ACHN (cell line): ENCODE measurements around the gene BLVRB.
"Not testable (repeated sequence)": the region's sequence is repeated elsewhere in the genome, so short reads cannot be mapped to it uniquely, and the experiment has no call there.

Experiments used
- DNase-seq: peaks from one replicate; pipeline ENCODE4 v3.0.0-alpha.2; 2015
- in situ Hi-C: cut with HindIII; loops from 2 replicates; pipeline ENCODE4 v1.10.0; 2017; ENCODE audit warnings: low sequenced_read_pairs, low pct_ligation_motif_present, low pct_unique_long_range_greater_than_20kb

The BLVRB gene

GRCh38 chr19:40432760-40433159, 32.8 kb downstream of the BLVRB start:
- DNase-seq, in situ Hi-C loops: not testable (repeated sequence)

GRCh38 chr19:40431698-40432097, 33.8 kb downstream of the BLVRB start:
- in situ Hi-C loops = no loop called here

GRCh38 chr19:40430242-40430641, 35.3 kb downstream of the BLVRB start:
- in situ Hi-C loops = not testable (repeated sequence)

More at GRCh38 chr19:40431698-40432097, 33.8 kb downstream of the BLVRB start:
- DNase-seq = no peak

GRCh38 chr19:40428197-40428596, 37.3 kb downstream of the BLVRB start:
- DNase-seq, in situ Hi-C loops: not testable (repeated sequence)

More at GRCh38 chr19:40430242-40430641, 35.3 kb downstream of the BLVRB start:
- DNase-seq = not testable (repeated sequence)

- DNase-seq = peak; percentile 98
- in situ Hi-C loops = no loop called here
These were observed 39.9 kb downstream of the BLVRB start, which contains the start of gene SERTAD1 for GRCh38 chr19:40425450-40426287. Gene SERTAD1, minus strand, starts transcription at chr19:40425992. Its CDS starts 2,446 bp downstream, at chr19:40423546.

GRCh38 chr19:40424637-40425449, 40.7 kb downstream of the BLVRB start:
- in situ Hi-C loops = no loop called here
- peak; percentile 22 for DNase-seq

GRCh38 chr19:40423938-40424337, 41.6 kb downstream of the BLVRB start:
- in situ Hi-C loops = no loop called here
- DNase-seq = no peak

GRCh38 chr19:40422748-40423566, 42.6 kb downstream of the BLVRB start:
- in situ Hi-C loops = no loop called here
- DNase-seq = no peak

- in situ Hi-C loops = no loop called here
- DNase-seq = no peak
These were observed 43.4 kb downstream of the BLVRB start for GRCh38 chr19:40421993-40422747.

GRCh38 chr19:40420766-40421765, 44.5 kb downstream of the BLVRB start:
- in situ Hi-C loops = no loop called here
- peak; percentile 90 for DNase-seq

- in situ Hi-C loops = no loop called here
These were observed 45.1 kb downstream of the BLVRB start for GRCh38 chr19:40420451-40420765.

GRCh38 chr19:40419780-40420179, 45.8 kb downstream of the BLVRB start:
- in situ Hi-C loops = no loop called here
- DNase-seq = no peak

More at GRCh38 chr19:40420451-40420765, 45.1 kb downstream of the BLVRB start:
- no peak for DNase-seq

GRCh38 chr19:40419066-40419612, 46.4 kb downstream of the BLVRB start:
- DNase-seq = no peak
- in situ Hi-C loops = no loop called here

- DNase-seq = no peak
- in situ Hi-C loops = no loop called here
These were observed 47.5 kb downstream of the BLVRB start for GRCh38 chr19:40418040-40418439.

- DNase-seq = no peak
- in situ Hi-C loops = no loop called here
These were observed 47.9 kb downstream of the BLVRB start for GRCh38 chr19:40417643-40417981.

- in situ Hi-C loops = no loop called here
- no peak for DNase-seq
These were observed 48.5 kb downstream of the BLVRB start for GRCh38 chr19:40416918-40417642.
